Measurements from ENCODE around the gene PSG4.
"Not testable (repeated sequence)": the region's sequence is repeated elsewhere in the genome, so short reads cannot be mapped to it uniquely, and the experiment has no call there.

Gene PSG4

DNA sequence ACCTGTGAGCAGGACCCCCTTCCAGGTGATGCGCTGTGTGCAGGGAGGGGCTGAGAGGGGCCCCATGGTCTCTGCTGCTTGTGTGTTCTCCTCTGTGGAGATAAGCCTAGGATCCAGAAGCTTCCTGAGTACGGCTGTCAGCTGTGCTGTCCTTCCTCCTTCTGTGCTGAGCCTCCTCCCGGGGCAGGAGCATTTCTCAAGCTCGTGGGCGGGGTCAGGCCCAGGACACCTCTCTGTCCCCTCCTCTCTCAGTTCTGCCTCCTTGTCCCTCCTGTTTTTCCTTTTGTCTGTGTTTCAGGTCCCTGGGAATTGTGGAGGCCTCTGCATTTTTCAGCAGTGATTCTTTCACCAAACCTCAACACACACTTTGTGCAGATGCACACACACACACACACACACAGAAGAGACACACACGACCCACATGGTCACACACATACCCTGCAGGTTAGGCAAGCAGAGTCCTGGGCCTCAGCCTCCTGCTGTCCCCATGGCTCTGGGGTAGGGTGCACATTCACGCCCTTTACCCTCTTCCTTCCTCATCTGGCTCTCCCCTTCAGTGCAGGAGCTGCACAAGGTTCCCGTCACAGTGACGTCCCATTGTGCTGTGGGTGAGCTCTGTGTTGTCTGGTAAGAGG lies at the start of gene PSG4:
Gene PSG4, minus strand, starts transcription at position 168 of the 635 bp plus-strand sequence. Its CDS starts 102 bp downstream, at position 66.
- DNase-seq, result not testable (repeated sequence)

- not testable (repeated sequence) for DNase-seq
Measured at GRCh38 chr19:43251428-43251827, 46.0 kb upstream of the PSG4 start.

DNA sequence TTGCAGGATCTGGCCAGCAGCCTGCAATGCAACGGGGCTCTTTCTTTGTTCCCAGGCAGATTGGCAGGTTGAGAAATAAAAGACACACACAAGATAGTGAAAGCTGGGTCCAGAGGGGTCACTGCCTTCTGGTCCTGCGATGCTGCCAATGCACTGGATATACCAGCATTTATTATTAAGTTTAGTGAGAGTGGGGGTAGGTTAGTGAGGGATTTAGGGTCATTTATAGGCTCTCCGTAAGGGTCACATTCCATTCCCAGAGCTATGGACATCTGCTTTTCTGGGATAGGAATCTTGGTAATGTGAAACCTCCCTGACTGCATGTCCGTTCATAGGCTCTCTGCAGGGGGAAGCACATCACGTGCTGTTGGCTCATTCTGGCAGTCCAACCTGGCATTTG lies 44.9 kb upstream of the PSG4 start:
- DNase-seq, result not testable (repeated sequence)

- DNase-seq, result not testable (repeated sequence)
Measured at GRCh38 chr19:43248635-43249002, 43.2 kb upstream of the PSG4 start.

GRCh38 chr19:43247243-43247880 lies 41.9 kb upstream of the PSG4 start:
- DNase-seq, result not testable (repeated sequence)

GRCh38 chr19:43245848-43246247 lies 40.4 kb upstream of the PSG4 start:
- not testable (repeated sequence) for DNase-seq

DNA sequence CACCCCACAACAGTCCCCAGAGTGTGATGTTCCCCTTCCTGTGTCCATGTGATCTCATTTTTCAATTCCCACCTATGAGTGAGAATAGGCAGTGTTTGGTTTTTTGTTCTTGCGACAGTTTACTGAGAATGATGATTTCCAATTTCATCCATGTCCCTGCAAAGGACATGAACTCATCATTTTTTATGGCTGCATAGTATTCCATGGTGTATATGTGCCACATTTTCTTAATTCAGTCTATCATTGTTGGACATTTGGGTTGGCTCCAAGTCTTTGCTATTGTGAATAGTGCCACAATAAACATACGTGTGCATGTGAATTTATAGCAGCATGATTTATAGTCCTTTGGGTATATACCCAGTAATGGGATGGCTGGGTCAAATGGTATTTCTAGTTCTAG lies 36.8 kb upstream of the PSG4 start:
- DNase-seq, result not testable (repeated sequence)

- not testable (repeated sequence) for DNase-seq
Measured at GRCh38 chr19:43238213-43238612, 32.8 kb upstream of the PSG4 start.

DNA sequence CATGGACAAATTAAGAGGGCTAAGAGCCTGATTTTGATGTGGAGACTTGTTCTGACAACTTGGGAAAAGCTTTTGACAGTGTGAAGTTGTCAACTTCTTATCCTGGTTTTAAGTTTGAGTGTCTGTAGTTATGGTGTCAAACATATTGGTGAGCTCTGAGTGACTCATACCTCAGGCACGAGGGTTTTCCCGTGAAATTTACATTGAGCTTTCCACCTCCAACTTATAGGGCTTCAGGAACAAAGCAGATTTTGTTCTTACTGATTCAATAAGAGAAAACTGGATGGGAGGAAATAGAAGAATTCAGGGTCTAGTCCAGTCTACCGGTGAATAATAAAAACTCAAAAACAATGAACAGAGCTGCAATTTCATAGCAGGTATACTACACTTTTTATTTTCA lies 30.2 kb upstream of the PSG4 start:
- not testable (repeated sequence) for DNase-seq

GRCh38 chr19:43229315-43229714 lies 23.9 kb upstream of the PSG4 start:
- DNase-seq, result no peak

GRCh38 chr19:43228730-43229129 lies 23.3 kb upstream of the PSG4 start:
- DNase-seq, result not testable (repeated sequence)

DNA sequence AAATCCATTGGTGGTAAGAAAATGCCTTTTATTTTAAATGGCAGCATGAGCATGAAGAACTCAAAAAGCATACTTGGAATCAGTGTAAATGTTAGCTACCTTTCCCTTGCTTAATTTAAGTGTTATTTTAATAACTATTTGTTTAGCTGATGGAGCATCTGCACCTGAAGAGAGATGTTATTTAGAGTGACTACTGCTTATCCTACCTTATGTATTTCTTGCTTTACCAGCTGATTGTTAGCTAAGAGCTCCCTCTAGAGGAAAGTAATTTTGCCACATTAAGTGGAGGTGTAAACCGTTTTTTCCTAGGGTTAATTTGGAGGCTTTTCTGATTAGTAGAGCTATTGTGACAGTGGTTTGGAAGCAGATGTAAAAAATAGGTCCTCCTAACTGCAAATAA lies 21.5 kb upstream of the PSG4 start:
- DNase-seq, result not testable (repeated sequence)

DNA sequence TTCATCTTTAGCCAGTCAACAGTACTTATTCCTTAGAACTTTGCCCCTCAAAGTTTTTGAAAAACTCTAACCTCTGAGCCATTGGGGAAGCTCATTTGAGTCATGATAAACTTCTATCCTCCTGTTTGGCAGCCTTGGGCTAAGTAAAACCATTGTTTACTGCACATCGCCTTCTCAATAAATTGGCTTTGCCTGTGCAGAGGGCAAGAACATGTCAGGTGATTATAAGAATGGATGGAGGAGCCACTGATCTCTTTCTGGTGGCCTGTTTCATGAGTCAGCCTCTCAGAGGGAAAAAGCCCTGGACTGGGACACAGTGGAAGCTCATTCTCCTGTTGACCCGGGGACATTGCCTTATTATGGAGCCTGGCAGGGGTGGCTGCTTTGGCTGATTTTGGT lies 19.4 kb upstream of the PSG4 start:
- no peak for DNase-seq

DNA sequence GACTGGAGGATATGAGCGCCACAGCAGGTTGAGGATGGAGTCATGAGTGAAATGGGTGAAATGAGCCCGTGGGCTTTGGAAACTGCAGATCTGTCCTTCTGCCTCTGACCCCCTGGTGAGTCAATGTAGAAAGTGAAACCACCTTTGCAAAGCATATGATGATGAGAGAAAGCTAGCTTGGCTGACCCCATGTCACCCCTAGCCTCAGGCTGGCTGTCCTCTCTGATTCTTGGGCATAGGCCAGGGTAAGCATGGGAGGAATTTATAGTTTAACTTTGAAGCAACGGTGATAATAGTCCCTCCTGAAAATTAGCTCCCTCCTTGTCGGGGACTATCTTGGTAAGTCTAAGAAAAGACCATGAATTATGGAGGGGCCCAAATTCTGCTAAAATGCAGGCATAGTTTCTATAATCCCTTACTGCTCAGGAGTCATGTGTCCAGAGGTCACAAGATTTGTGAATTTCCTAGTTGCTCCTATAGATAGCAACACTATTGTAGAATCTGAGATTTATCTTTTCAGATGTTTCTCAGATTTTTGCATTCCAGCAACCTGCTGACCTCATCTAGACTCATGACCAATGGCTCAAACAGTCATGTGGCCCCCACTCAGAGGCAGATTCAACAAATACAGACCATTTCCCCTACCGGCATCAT lies 18.9 kb upstream of the PSG4 start:
- DNase-seq, result not testable (repeated sequence)

DNA sequence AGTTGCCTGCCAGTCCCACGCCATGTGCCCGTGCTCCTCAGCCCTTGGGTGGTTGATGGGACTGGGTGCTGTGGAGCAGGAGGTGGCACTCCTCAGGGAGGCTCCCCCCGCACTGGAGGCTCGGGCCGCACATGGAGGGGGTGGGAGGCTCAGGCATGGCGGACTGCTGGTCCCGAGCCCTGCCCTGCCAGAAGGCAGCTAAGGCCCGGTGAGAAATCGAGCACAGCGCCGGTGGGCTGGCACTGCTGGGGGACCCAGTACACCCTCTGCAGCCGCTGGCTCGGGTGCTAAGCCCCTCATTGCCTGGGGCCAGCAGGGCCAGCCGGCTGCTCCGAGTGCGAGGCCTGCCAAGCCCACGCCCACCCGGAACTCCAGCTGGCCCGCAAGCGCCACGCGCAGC lies 16.5 kb upstream of the PSG4 start:
- not testable (repeated sequence) for DNase-seq

DNA sequence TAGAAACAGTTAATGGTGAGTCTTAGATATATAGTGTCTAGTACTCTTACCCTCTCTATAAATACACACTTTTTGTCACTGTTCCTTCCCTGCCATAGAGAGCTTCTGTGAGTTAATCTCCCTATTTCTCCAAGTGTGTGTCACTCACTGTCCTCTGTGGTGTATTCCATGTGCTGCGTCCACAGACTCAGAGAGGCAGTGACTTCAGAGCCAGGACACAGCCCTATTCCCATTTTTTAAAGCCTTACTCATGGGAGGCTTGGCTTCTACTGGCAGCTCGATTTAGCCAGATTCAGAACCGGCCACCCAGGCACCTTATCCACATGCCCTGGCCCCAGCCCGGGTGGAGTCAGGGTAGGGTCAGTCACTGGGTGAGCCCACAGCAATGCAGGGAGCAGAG lies 13.7 kb upstream of the PSG4 start:
- DNase-seq, result not testable (repeated sequence)

DNA sequence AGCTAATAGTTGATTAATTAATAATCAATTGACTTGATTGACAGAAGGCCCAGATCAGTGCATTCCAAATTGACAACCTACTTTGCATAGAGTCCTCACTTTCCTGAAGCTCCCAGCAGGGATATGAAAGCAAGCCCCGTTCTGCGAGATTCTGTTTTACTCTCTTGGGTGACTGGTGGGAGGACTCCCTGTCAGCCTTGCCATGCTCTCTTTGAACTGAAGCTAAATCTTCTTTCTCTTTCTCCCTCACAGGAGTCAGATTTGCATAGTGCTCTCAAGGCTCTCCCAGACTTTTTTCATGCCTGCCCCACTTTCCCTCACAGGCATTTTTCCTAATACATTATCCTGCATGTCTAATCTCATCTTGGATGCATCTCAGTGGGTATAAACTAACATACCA lies 10.4 kb upstream of the PSG4 start:
- not testable (repeated sequence) for DNase-seq

DNA sequence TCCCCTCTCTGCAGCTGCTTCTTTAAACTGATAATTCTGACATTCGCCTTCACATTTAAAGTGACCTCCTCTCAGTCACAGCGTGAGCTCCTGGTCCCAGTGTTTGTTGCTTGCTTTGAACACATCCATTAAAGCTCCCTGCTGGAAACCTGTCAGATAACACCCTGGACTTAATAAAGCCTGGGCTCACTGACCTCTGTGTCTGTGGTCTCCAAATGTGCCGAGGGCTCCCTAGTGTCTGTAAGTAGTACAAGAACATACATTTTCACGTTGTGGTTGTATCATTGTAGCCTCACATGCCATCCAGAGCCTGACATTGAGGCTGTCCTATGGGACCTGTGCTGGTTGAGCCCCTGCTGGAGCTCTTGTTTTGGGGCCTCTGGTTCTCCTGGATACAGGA lies 2.6 kb upstream of the PSG4 start:
- DNase-seq, result no peak

- not testable (repeated sequence) for DNase-seq
Measured at GRCh38 chr19:43207174-43207573, 1.7 kb upstream of the PSG4 start.

- DNase-seq, result not testable (repeated sequence)
Measured at GRCh38 chr19:43203611-43204010, 1.8 kb downstream of the PSG4 start.

GRCh38 chr19:43201891-43202290 lies 3.5 kb downstream of the PSG4 start:
- DNase-seq, result not testable (repeated sequence)

GRCh38 chr19:43201337-43201801 lies 4.1 kb downstream of the PSG4 start:
- not testable (repeated sequence) for DNase-seq

DNA sequence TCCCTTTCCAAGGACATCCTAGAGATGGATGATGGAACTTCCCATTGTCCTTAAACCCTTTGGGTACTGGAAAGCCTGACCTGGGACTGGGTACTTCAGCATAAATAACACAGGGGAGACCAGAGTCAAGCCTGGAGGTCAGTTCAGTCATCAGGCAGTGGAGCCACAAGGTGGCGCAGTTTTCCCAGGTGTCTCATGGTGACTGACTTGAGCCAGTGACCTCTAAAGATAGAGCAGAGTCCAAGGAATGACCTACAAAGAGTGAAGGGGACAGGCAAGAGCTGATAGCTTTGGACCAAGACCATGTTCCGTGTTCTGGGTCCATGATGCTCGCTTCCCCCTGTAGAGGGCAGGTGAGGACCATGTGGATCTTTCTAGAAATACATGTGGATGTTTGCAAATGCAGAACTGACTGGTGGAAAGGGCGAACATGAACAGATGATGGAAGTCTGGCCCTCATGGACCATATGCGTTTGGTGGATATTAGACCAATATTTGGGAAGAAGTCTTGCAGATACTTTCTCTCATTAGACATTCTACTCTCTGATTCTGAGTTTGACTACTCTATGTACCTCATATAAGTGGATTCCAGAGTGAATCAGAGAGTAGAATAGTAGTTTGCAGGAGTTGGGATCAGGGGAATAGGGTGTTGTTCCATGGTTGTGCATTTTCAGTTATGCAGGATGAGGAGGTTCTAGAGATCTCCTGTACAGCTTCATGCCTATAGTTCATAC lies 6.6 kb downstream of the PSG4 start:
- not testable (repeated sequence) for DNase-seq
